ENCODE measurements around the gene PCDHGC4.

DNA sequence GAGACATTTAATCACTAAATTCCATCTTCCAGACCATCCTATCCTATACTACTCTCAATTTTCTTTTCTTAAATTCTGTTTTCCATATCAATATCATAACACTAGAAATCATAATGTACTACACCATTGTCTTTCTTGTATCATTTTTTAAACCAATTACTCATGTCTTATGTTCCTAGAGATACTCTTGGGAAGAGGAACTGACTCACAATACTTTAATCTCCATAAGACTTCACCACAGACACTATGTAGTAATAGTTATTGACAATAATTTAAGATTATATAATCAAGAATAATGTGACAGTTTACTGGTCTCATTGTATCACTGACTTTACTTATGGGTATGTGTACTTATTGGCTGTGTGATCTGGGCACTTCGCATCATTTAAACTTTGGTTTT, 47.9 kb downstream of the PCDHGC4 start:
- TF ChIP-seq, protein P1, sequence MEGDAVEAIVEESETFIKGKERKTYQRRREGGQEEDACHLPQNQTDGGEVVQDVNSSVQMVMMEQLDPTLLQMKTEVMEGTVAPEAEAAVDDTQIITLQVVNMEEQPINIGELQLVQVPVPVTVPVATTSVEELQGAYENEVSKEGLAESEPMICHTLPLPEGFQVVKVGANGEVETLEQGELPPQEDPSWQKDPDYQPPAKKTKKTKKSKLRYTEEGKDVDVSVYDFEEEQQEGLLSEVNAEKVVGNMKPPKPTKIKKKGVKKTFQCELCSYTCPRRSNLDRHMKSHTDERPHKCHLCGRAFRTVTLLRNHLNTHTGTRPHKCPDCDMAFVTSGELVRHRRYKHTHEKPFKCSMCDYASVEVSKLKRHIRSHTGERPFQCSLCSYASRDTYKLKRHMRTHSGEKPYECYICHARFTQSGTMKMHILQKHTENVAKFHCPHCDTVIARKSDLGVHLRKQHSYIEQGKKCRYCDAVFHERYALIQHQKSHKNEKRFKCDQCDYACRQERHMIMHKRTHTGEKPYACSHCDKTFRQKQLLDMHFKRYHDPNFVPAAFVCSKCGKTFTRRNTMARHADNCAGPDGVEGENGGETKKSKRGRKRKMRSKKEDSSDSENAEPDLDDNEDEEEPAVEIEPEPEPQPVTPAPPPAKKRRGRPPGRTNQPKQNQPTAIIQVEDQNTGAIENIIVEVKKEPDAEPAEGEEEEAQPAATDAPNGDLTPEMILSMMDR (IDR thresholded peaks at IDR 0.05), result no peak
- TF ChIP-seq POLR2A (IDR thresholded peaks at IDR 0.05), result no peak

Data from adrenal gland (tissue), 5 donors.